GM12878 (cell line): Measurements from ENCODE around the gene BIRC5. TPM values are rescaled to one million over a fixed set of nuclear protein-coding genes. Genes with fewer than 3 reads are reported as not detected.

Experiments used
- ATAC-seq: fragments of 200-7000 bp; cut with Tn5 transposase; 3 replicates; pipeline ENCODE4 v1.9.1; 2020; ENCODE audit warnings: mild to moderate bottlenecking, moderate library complexity
- BruUV-seq: library from RNA; stranded (reverse); fragments of 400-500 nt; replicated peaks from 2 replicates; lab custom pipeline; 2021; lab: Mats Ljungman, UMichigan
- CTCF ChIA-PET: fragments of 300-600 bp; sonication (Branson Sonifier 250); formaldehyde crosslinking; extraction: SDS; loops from one replicate; lab custom pipeline; 2021; ENCODE audit warnings: inconsistent platforms; lab: Yijun Ruan, JAX
- POLR2A ChIA-PET: fragments of 350-600 bp; formaldehyde crosslinking; extraction: SDS; loops from one replicate; lab custom pipeline; 2021; ENCODE audit warnings: inconsistent platforms; lab: Charles Lee
- RAD21 ChIA-PET: fragments of 300-600 bp; sonication (Branson Sonifier 250); formaldehyde crosslinking; loops from one replicate; lab custom pipeline; 2023; ENCODE audit warnings: antibody characterized with exemption; ENCODE audit not compliant: unreplicated experiment; lab: Charles Lee
- SMC1A ChIA-PET: fragments of 300-600 bp; sonication (Branson Sonifier 250); formaldehyde crosslinking; loops from one replicate; lab custom pipeline; 2023; ENCODE audit not compliant: unreplicated experiment, uncharacterized antibody; lab: Charles Lee
- DNase-seq: peaks from one replicate; pipeline ENCODE4 v3.0.0-alpha.2; 2011; ENCODE audit warnings: low read depth, low spot score
- FAIRE-seq: peaks from 3 replicates; lab custom pipeline; 2011; peaks lifted over from hg19 to GRCh38; lab: Jason Lieb, UNC
- H2AFZ ChIP-seq: 2 replicates; pipeline ENCODE4 v1.6.0; 2011; ENCODE audit warnings: low read depth, low read length, control low read depth; ENCODE audit not compliant: control insufficient read depth
- H3K27ac ChIP-seq: 2 replicates; pipeline ENCODE4 v1.5.1; 2011; ENCODE audit warnings: control low read depth; ENCODE audit not compliant: control insufficient read depth, insufficient read depth
- H3K27me3 ChIP-seq, 2 experiments: replicated peaks in 1 of 2; 2 replicates each; pipeline versions ENCODE4 v1.6.0 to v1.6.1; 2011; ENCODE audit warnings: low read length in 1 of 2; ENCODE audit not compliant: control insufficient read depth in 2 of 2, insufficient read depth in 2 of 2
- H3K36me3 ChIP-seq, 2 experiments: 2 replicates each; pipeline ENCODE4 v1.5.1; 2011; ENCODE audit warnings: low read length in 1 of 2; ENCODE audit not compliant: control insufficient read depth in 2 of 2, insufficient read depth in 2 of 2
- H3K4me1 ChIP-seq: 2 replicates; pipeline ENCODE4 v1.6.1; 2011; ENCODE audit warnings: mild to moderate bottlenecking, low read length, moderate library complexity, mixed read lengths; ENCODE audit not compliant: control insufficient read depth, insufficient read depth
- H3K4me2 ChIP-seq: 2 replicates; pipeline ENCODE4 v1.6.0; 2011; ENCODE audit warnings: control low read depth; ENCODE audit not compliant: control insufficient read depth, insufficient read depth
- H3K4me3 ChIP-seq: fragments of 200-600 bp; sonication (generic); 2 replicates; pipeline ENCODE4 v1.5.1; 2016
- H3K79me2 ChIP-seq: 2 replicates; pipeline ENCODE4 v1.6.0; 2011; ENCODE audit warnings: low read length; ENCODE audit not compliant: control insufficient read depth, insufficient read depth
- H3K9ac ChIP-seq: 2 replicates; pipeline ENCODE4 v1.8.0; 2011; ENCODE audit warnings: low read length, control low read depth, mixed read lengths; ENCODE audit not compliant: control insufficient read depth, insufficient read depth
- H3K9me3 ChIP-seq: replicated peaks from 3 replicates; pipeline ENCODE4 v1.5.1; 2011; ENCODE audit warnings: mild to moderate bottlenecking, low read length; ENCODE audit not compliant: control insufficient read depth, insufficient read depth
- H4K20me1 ChIP-seq: 2 replicates; pipeline ENCODE4 v1.6.0; 2011; ENCODE audit not compliant: control insufficient read depth, insufficient read depth
- BACH1 ChIP-seq: fragments of 450-650 bp; IDR thresholded peaks from 2 replicates; pipeline ENCODE4 v1.6.1; 2017; ENCODE audit warnings: mild to moderate bottlenecking, borderline replicate concordance
- BHLHE40 ChIP-seq, 2 experiments: fragments of 450-650 bp in 1 of 2; IDR thresholded peaks; 2 replicates each; pipeline ENCODE4 v1.6.1; 2011 to 2017; ENCODE audit warnings: low read depth in 2 of 2, borderline replicate concordance in 1 of 2, improper control_type of control experiment in 1 of 2, low read length in 1 of 2, mild to moderate bottlenecking in 1 of 2
- CHD2 ChIP-seq: IDR thresholded peaks from 2 replicates; pipeline ENCODE4 v1.6.1; 2011; ENCODE audit warnings: low read depth, low read length, improper control_type of control experiment, borderline replicate concordance
- LARP7 ChIP-seq: fragments of 450-650 bp; IDR thresholded peaks from 2 replicates; pipeline ENCODE4 v1.6.1; 2017; ENCODE audit warnings: mild to moderate bottlenecking
- RUNX3 ChIP-seq: IDR thresholded peaks from 2 replicates; pipeline ENCODE4 v1.6.1; 2012; ENCODE audit warnings: low read length, inconsistent platforms
- SKIL ChIP-seq: fragments of 450-650 bp; IDR thresholded peaks from 2 replicates; pipeline ENCODE4 v1.6.1; 2017; ENCODE audit warnings: mild to moderate bottlenecking, low read depth, inconsistent platforms; ENCODE audit not compliant: poor library complexity, severe bottlenecking
- WGBS: methylation state at CpG from one replicate; pipeline ENCODE4 v1.1.6; 2016; ENCODE audit warnings: low lambda C conversion rate; ENCODE audit not compliant: insufficient replicate concordance, insufficient coverage; ENCODE audit errors: missing lambda C conversion rate; 5-methylcytosine and 5-hydroxymethylcytosine counted together
- in situ Hi-C: fragments of 300-500 bp; cut with MboI; formaldehyde crosslinking; loops from 9 replicates; pipeline ENCODE4 v1.14.3; 2018; ENCODE audit warnings: mixed read lengths
- intact Hi-C: fragments of 100-400 bp; cut with micrococcal nuclease; formaldehyde crosslinking; loops from one replicate; pipeline ENCODE4 v1.14.2; 2022; ENCODE audit not compliant: unreplicated experiment
- polyA plus RNA-seq, 11 experiments: library from polyadenylated mRNA; depleted of rRNA in 4 of 11; unstranded in 6 of 11; stranded (reverse) in 5 of 11; fragments of >200 nt; fragmentation: Nextera tagmentation in 4 of 11; fragmentation: Illumina TruSeq in 1 of 11; extraction: Ambion mirVana in 4 of 11; extraction: Trizol in 1 of 11; gene quantifications; 1 replicate in 1 of 11; 2 replicates in 10 of 11; pipeline versions ENCODE4 v1.2.1 to v1.2.3, GENCODE V29; 2011 to 2016; ENCODE audit warnings: inconsistent platforms in 2 of 11, missing spikeins in 2 of 11, low read depth in 1 of 11
- total RNA-seq, 4 experiments: library from RNA; depleted of rRNA in 3 of 4; stranded (reverse); fragments of >200 nt in 3 of 4; fragmentation: Illumina TruSeq in 1 of 4; extraction: Trizol in 1 of 4; gene quantifications; 2 replicates each; pipeline versions ENCODE4 v1.2.1 to v1.2.3, GENCODE V29; 2013 to 2021
- TF ChIP-seq, protein P1 (sequence below): fragments of 450-650 bp; IDR thresholded peaks from 2 replicates; pipeline ENCODE4 v1.6.1; 2017; ENCODE audit warnings: antibody characterized with exemption, mild to moderate bottlenecking, moderate library complexity
- TF ChIP-seq, protein P2 (sequence below): fragments of 450-650 bp; IDR thresholded peaks from 2 replicates; pipeline ENCODE4 v1.6.1; 2017; ENCODE audit warnings: borderline replicate concordance
- TF ChIP-seq, protein P3 (sequence below): fragments of 450-650 bp; IDR thresholded peaks from 2 replicates; pipeline ENCODE4 v1.6.1; 2016; ENCODE audit warnings: mild to moderate bottlenecking, moderate library complexity, borderline replicate concordance

The BIRC5 gene
- total and polyA plus RNA-seq, 10 of the 15 experiments (the other 5 are each of a cell fraction or from before 2014, with no cell fraction given), result 41.0 to 175 (median 90.8) TPM

- no peaks in the 10 kb centered on the region for H3K9me3 ChIP-seq
- peak overlapping the region; percentile 86 for H3K27ac ChIP-seq
- no peak overlapping the region for H2AFZ ChIP-seq
- H4K20me1 ChIP-seq, result no peaks in the 10 kb centered on the region; the same call in 1 of the 2 replicates
- FAIRE-seq (no peak), DNase-seq (no peak), ATAC-seq (peak; percentile 23)
- intact Hi-C loops, result loop anchor here (1.0 to 2.0 kb wide), 2 partner anchors 32 to 38 kb away; no protein-coding TSS in a partner anchor
- no peaks in the 10 kb centered on the region for H3K27me3 ChIP-seq
- H3K9ac ChIP-seq, result peak overlapping the region; percentile 54
- ChIA-PET CTCF (interaction anchor here (1.0 to 9.0 kb wide), 8 partner anchors 9 to 87 kb away, joined by 3 to 132 read pairs (median 14); partner anchors contain the start of genes TMC6 and TMC8), POLR2A (interaction anchor here (0.6 to 8.7 kb wide), 15 partner anchors 10 to 58 kb away, joined by 3 to 85 read pairs (median 6); partner anchors contain the start of genes TMC6 and TMC8), RAD21 (interaction anchor here (1.0 to 8.6 kb wide), 11 partner anchors 8 to 79 kb away, joined by 3 to 83 read pairs (median 4); partner anchors contain the start of genes TMC6 and TMC8), SMC1A (interaction anchor here (0.7 to 7.4 kb wide), 11 partner anchors 9 to 153 kb away, joined by 3 to 51 read pairs (median 5); partner anchors contain the start of genes C17orf99 and TMC8)
- peak overlapping the region; percentile 96 for H3K4me2 ChIP-seq
- in situ Hi-C loops, result loop anchor here (25.0 kb wide), 1 partner anchor 1910 kb away; the partner anchor contains the start of gene UBALD2
- H3K36me3 ChIP-seq, result peaks cover 0 to 26% of the 10 kb centered on the region in 2 experiments; a peak in 3 of 4 replicates
- WGBS, result 12% methylated on average over 19 of the region's 19 CpGs
- peak overlapping the region; percentile 70 for H3K4me3 ChIP-seq
- H3K4me1 ChIP-seq, result peaks cover 64% of the 10 kb centered on the region
- H3K79me2 ChIP-seq, result peaks cover 59% of the 10 kb centered on the region
- no TSS peak for BruUV-seq
- no peak for TF ChIP-seq RUNX3
- peak; percentile 7 for TF ChIP-seq SKIL
- TF ChIP-seq, protein P1, sequence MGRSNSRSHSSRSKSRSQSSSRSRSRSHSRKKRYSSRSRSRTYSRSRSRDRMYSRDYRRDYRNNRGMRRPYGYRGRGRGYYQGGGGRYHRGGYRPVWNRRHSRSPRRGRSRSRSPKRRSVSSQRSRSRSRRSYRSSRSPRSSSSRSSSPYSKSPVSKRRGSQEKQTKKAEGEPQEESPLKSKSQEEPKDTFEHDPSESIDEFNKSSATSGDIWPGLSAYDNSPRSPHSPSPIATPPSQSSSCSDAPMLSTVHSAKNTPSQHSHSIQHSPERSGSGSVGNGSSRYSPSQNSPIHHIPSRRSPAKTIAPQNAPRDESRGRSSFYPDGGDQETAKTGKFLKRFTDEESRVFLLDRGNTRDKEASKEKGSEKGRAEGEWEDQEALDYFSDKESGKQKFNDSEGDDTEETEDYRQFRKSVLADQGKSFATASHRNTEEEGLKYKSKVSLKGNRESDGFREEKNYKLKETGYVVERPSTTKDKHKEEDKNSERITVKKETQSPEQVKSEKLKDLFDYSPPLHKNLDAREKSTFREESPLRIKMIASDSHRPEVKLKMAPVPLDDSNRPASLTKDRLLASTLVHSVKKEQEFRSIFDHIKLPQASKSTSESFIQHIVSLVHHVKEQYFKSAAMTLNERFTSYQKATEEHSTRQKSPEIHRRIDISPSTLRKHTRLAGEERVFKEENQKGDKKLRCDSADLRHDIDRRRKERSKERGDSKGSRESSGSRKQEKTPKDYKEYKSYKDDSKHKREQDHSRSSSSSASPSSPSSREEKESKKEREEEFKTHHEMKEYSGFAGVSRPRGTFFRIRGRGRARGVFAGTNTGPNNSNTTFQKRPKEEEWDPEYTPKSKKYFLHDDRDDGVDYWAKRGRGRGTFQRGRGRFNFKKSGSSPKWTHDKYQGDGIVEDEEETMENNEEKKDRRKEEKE, result no peak
- TF ChIP-seq BHLHE40 (IDR thresholded peaks at IDR 0.05; ENCODE audit: borderline replicate concordance in 1 of 2, low read depth in 2 of 2, low read length in 1 of 2), result no peak
- TF ChIP-seq, protein P2, sequence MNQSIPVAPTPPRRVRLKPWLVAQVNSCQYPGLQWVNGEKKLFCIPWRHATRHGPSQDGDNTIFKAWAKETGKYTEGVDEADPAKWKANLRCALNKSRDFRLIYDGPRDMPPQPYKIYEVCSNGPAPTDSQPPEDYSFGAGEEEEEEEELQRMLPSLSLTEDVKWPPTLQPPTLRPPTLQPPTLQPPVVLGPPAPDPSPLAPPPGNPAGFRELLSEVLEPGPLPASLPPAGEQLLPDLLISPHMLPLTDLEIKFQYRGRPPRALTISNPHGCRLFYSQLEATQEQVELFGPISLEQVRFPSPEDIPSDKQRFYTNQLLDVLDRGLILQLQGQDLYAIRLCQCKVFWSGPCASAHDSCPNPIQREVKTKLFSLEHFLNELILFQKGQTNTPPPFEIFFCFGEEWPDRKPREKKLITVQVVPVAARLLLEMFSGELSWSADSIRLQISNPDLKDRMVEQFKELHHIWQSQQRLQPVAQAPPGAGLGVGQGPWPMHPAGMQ, result no peak
- TF ChIP-seq CHD2, result 0 out of 2 replicates have a peak, but pooled peaks have one; percentile 44
- TF ChIP-seq BACH1, result peak; percentile 24; the same call in 1 of the 2 replicates
- TF ChIP-seq, protein P3, sequence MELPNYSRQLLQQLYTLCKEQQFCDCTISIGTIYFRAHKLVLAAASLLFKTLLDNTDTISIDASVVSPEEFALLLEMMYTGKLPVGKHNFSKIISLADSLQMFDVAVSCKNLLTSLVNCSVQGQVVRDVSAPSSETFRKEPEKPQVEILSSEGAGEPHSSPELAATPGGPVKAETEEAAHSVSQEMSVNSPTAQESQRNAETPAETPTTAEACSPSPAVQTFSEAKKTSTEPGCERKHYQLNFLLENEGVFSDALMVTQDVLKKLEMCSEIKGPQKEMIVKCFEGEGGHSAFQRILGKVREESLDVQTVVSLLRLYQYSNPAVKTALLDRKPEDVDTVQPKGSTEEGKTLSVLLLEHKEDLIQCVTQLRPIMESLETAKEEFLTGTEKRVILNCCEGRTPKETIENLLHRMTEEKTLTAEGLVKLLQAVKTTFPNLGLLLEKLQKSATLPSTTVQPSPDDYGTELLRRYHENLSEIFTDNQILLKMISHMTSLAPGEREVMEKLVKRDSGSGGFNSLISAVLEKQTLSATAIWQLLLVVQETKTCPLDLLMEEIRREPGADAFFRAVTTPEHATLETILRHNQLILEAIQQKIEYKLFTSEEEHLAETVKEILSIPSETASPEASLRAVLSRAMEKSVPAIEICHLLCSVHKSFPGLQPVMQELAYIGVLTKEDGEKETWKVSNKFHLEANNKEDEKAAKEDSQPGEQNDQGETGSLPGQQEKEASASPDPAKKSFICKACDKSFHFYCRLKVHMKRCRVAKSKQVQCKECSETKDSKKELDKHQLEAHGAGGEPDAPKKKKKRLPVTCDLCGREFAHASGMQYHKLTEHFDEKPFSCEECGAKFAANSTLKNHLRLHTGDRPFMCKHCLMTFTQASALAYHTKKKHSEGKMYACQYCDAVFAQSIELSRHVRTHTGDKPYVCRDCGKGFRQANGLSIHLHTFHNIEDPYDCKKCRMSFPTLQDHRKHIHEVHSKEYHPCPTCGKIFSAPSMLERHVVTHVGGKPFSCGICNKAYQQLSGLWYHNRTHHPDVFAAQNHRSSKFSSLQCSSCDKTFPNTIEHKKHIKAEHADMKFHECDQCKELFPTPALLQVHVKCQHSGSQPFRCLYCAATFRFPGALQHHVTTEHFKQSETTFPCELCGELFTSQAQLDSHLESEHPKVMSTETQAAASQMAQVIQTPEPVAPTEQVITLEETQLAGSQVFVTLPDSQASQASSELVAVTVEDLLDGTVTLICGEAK, result no peak
- no peak for TF ChIP-seq LARP7
Measured at GRCh38 chr17:78172249-78173051, 41.6 kb upstream of the BIRC5 start.
